ENCODE measurements around the gene TMEM63A.
A peak's percentile ranks its signal among the peaks of the same experiment; 100 is the strongest.

Gene TMEM63A

DNA sequence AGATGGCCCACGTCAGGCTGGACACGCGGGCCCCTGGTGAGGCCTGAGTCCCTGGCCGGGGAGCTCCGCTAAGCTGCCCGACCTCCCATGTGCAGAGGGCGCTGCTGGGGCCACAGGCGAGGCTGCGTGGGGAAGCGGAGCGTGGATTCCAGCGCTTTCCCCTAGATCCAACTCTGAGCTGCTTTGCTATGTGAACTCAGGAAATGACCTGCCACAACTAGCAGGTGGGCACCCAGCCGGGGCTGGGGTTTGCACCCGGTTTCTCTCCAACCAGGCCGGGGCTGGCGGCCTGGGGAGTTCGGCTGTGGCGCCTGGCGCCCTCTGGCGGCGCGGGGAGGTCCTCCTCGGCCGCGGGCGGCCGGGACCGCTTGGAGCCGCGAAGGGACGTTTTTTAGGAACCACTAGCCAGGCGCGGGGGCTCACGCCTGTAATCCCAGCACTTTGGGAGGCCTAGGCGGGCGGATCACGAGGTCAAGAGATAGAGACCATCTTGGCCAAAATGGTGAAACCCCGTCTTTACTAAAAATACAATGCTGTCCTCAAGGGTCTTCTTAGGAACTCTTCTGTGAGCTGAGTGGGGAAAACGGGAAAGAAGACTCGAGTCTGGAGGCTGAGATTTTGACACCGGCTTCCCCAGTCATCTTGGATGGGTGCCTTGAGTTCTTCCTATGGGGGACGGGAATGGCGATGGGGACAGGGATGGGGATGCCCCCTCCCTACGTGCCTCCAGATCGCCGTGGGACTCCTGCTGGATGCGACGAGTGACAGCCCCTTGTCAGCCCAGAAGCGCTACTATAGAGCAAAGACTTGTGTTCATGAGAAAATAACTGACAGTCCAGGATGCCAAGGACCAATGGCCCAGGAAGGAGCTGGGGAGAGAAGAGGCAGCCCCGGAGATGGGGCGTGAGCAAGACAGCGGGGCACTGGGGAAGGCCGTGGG, 29.3 kb upstream of the TMEM63A start:
- DNase-seq (ENCODE audit: extremely low spot score): no peak
- POLR2A ChIA-PET: interaction anchor here (0.8 kb wide), 1 partner anchor 12 kb away, joined by 4 read pairs; the partner anchor contains the start of gene PYCR2
- CTCF ChIA-PET: interaction anchor here (0.9 kb wide), 1 partner anchor 12 kb away, joined by 3 read pairs; no protein-coding TSS in a partner anchor
- TF ChIP-seq LEF1 (IDR thresholded peaks at IDR 0.05; ENCODE audit: borderline replicate concordance) (0 out of 2 replicates have a peak, but pooled peaks have one; percentile 36), NFRKB (IDR thresholded peaks at IDR 0.05) (no peak), FOXM1 (IDR thresholded peaks at IDR 0.05; ENCODE audit: borderline replicate concordance) (no peak), SP1 (IDR thresholded peaks at IDR 0.05) (no peak), BHLHE40 (IDR thresholded peaks at IDR 0.05; ENCODE audit: borderline replicate concordance) (no peak), SUZ12 (IDR thresholded peaks at IDR 0.05) (no peak), L3MBTL2 (conservative IDR thresholded peaks at IDR 0.05) (no peak)

DNA sequence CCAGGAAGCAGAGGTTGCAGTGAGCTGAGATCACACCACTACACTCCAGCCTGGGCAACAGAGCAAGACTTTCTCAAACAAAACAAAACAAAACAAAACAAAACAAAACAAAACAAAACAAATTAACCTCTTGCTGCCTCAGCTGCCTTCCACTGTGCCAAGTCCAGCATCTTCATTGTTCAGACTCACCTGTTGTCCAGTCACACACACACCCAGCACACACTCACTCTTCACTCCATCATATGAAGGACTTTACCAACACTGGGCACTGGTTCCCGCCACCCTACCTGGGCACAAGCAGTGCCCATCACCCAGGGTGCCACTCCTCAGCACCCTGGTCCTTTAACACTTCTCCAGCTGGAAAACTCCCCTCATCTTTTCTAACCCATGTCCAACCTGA, 27.3 kb upstream of the TMEM63A start:
- ChIA-PET POLR2A (interaction anchor here (2.4 kb wide), 1 partner anchor 14 kb away, joined by 7 read pairs; the partner anchor contains the start of gene PYCR2), CTCF (interaction anchor here (0.6 kb wide), 1 partner anchor 16 kb away, joined by 4 read pairs; no protein-coding TSS in a partner anchor)
- TF ChIP-seq FOXM1 (IDR thresholded peaks at IDR 0.05; ENCODE audit: borderline replicate concordance) (no peak), TARDBP (IDR thresholded peaks at IDR 0.05) (no peak), CTBP1 (IDR thresholded peaks at IDR 0.05; ENCODE audit: borderline replicate concordance) (no peak)

DNA sequence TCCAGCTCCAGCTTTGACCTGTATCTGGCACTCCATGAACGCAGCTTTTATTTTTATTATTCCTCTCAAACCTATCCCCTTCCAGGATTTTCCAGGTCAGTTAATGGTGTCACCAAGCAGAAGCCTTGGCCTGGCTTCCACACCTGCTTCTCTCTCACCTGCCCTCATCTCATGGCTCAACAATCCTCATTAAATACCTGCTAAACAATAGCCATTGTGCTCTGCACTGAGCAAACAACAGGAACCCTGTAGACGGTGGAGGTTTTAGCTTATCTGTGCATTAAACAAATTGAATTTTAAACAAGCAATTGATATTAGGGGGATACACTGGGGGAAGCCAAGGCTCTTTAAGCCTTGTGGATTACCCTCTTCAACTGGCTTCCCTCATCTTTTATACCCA, 26.6 kb upstream of the TMEM63A start:
- POLR2A ChIA-PET: interaction anchor here (2.4 kb wide), 1 partner anchor 15 kb away, joined by 7 read pairs; the partner anchor contains the start of gene PYCR2

More for the DNA sequence above, 27.3 kb upstream of the TMEM63A start:
- DNase-seq (ENCODE audit: extremely low spot score): no peak

DNA sequence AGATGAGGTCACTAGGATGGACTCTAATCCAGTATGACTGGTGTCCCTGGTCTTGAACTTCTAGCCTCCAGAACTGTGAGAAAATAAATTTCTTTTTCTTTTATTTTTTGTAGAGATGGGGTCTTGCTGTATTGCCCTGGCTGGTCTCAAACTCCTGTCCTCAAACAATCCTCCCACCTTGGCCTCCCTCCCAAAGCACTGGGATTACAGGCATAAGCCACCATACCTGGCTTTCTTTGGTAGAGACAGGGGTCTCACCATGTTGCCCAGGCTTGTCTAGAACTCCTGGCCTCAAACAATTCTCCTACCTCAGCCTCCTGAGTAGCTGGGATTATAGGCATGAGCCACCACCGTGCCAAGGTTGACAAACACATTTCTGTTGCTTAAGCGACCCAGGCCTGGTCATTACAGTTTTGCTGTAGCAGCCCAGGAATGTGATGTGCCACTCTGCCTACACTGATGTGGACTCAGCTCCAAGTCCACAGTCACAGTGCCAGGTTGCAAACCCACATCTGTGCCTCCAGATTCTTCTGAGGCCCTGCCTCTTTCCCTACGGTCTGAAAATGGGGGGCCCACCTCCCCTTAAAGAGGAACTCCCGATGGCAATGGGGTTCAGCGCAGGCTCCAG, 25.9 kb upstream of the TMEM63A start:
- ChIA-PET POLR2A (interaction anchor here (2.4 kb wide), 1 partner anchor 16 kb away, joined by 7 read pairs; the partner anchor contains the start of gene PYCR2), CTCF (no interaction called here)
- no peak for DNase-seq (ENCODE audit: extremely low spot score)
- TF ChIP-seq FOXA1 (IDR thresholded peaks at IDR 0.05) (no peak), SP1 (IDR thresholded peaks at IDR 0.05) (no peak), BHLHE40 (IDR thresholded peaks at IDR 0.05; ENCODE audit: borderline replicate concordance) (no peak), LEF1 (IDR thresholded peaks at IDR 0.05; ENCODE audit: borderline replicate concordance) (no peak), ARNT (IDR thresholded peaks at IDR 0.05) (no peak), CTBP1 (IDR thresholded peaks at IDR 0.05; ENCODE audit: borderline replicate concordance) (no peak), L3MBTL2 (conservative IDR thresholded peaks at IDR 0.05) (no peak), FOXM1 (IDR thresholded peaks at IDR 0.05; ENCODE audit: borderline replicate concordance) (no peak), HDGF (IDR thresholded peaks at IDR 0.05; ENCODE audit: borderline replicate concordance) (no peak), FOXK2 (IDR thresholded peaks at IDR 0.05) (no peak), TARDBP (IDR thresholded peaks at IDR 0.05) (no peak), ZNF384 (IDR thresholded peaks at IDR 0.05) (no peak), ELF4 (IDR thresholded peaks at IDR 0.05) (no peak), SUZ12 (IDR thresholded peaks at IDR 0.05) (no peak), NFRKB (IDR thresholded peaks at IDR 0.05) (no peak)
- TF ChIP-seq, protein P1, sequence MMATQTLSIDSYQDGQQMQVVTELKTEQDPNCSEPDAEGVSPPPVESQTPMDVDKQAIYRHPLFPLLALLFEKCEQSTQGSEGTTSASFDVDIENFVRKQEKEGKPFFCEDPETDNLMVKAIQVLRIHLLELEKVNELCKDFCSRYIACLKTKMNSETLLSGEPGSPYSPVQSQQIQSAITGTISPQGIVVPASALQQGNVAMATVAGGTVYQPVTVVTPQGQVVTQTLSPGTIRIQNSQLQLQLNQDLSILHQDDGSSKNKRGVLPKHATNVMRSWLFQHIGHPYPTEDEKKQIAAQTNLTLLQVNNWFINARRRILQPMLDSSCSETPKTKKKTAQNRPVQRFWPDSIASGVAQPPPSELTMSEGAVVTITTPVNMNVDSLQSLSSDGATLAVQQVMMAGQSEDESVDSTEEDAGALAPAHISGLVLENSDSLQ (IDR thresholded peaks at IDR 0.05): no peak

More for the DNA sequence above, 26.6 kb upstream of the TMEM63A start:
- no peak for DNase-seq (ENCODE audit: extremely low spot score)
- CTCF ChIA-PET: no interaction called here
- TF ChIP-seq ARNT (IDR thresholded peaks at IDR 0.05) (no peak), FOXM1 (IDR thresholded peaks at IDR 0.05; ENCODE audit: borderline replicate concordance) (no peak), NFRKB (IDR thresholded peaks at IDR 0.05) (no peak), HDGF (IDR thresholded peaks at IDR 0.05; ENCODE audit: borderline replicate concordance) (no peak), SUZ12 (IDR thresholded peaks at IDR 0.05) (no peak), L3MBTL2 (conservative IDR thresholded peaks at IDR 0.05) (no peak)

DNA sequence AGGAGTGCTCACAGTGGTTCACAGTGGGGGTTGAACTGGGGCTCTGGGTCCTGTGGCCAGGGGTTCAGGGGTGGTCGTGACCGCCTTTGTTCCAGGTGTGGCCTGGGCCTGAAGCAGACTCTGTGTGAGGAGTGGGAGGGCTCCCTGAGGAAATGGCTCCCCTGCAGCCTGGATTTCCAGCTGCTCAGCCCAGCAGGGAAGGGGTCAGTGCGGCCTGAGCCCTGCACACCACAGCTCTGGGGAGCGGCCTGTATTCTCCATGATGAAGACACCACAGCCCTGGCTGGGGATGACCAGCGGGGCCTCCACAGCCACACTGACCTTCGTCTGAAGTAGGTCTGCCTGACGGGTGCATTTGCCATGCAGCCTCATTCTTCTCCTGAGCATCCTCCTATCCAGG, 25.2 kb upstream of the TMEM63A start:
- no peak for DNase-seq (ENCODE audit: extremely low spot score)
- ChIA-PET POLR2A (interaction anchor here (1.2 kb wide), 1 partner anchor 27 kb away, joined by 3 read pairs; no protein-coding TSS in a partner anchor), CTCF (no interaction called here)
- TF ChIP-seq LEF1 (IDR thresholded peaks at IDR 0.05; ENCODE audit: borderline replicate concordance) (no peak), L3MBTL2 (conservative IDR thresholded peaks at IDR 0.05) (no peak), SP1 (IDR thresholded peaks at IDR 0.05) (no peak)

DNA sequence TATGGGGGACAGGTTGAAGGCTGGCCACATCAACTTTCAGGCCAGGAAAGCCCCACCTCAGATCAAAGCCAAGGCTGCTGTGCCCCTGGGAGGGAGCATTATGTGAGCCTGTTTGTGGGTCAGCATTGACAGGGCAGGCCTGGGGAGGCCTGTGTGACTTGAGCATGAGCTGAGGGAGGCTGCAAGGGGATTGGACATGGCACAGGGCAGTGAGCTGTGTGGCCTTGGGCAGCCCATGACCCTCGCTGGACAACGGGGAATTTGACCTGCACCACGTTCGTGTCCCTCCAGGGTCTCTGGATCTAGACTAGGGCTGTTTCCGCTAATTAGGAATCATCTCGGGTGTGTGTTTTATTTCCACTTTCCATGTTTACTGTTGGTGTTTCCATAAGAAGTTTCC, 24.3 kb upstream of the TMEM63A start:
- ChIA-PET CTCF (no interaction called here), POLR2A (interaction anchor here (1.1 to 2.7 kb wide), 4 partner anchors 18 to 26 kb away, joined by 3 to 16 read pairs (median 4); partner anchors contain the start of genes PYCR2 and TMEM63A)
- no peak for DNase-seq (ENCODE audit: extremely low spot score)
- no peak for TF ChIP-seq LEF1 (IDR thresholded peaks at IDR 0.05; ENCODE audit: borderline replicate concordance)
- TF ChIP-seq ARNT (IDR thresholded peaks at IDR 0.05): no peak
- no peak for TF ChIP-seq NFRKB (IDR thresholded peaks at IDR 0.05)
- TF ChIP-seq CTBP1 (IDR thresholded peaks at IDR 0.05; ENCODE audit: borderline replicate concordance): no peak
- TF ChIP-seq ELF4 (IDR thresholded peaks at IDR 0.05): no peak
- TF ChIP-seq ZNF384 (IDR thresholded peaks at IDR 0.05): no peak
- TF ChIP-seq TARDBP (IDR thresholded peaks at IDR 0.05): no peak
- no peak for TF ChIP-seq BHLHE40 (IDR thresholded peaks at IDR 0.05; ENCODE audit: borderline replicate concordance)
- TF ChIP-seq FOXK2 (IDR thresholded peaks at IDR 0.05): no peak
- TF ChIP-seq SP1 (IDR thresholded peaks at IDR 0.05): no peak

DNA sequence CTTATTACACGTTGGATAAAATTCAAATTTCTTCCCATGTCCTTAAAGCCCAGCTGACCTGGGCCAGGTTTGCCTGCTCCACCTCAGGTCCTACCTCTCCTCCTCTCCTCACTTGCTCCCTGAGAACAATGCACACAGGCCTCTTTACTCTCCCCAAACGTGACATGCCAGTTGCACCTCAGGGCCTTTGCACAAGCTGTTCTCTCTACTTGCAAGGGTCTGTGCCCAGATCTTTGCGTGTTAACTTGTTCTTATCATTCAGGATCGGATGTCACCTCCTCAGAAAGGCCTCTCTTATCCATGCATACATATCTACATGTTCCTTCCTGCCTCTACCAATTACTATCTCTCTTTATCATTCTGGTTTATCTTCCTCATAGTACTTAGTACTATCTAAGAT, 21.4 kb upstream of the TMEM63A start:
- POLR2A ChIA-PET: interaction anchor here (3.6 kb wide), 1 partner anchor 22 kb away, joined by 11 read pairs; the partner anchor contains the start of gene TMEM63A

More for the DNA sequence above, 21.4 kb upstream of the TMEM63A start:
- DNase-seq (ENCODE audit: extremely low spot score): no peak
- CTCF ChIA-PET: no interaction called here
- TF ChIP-seq TARDBP (IDR thresholded peaks at IDR 0.05) (no peak), FOXM1 (IDR thresholded peaks at IDR 0.05; ENCODE audit: borderline replicate concordance) (no peak), SP1 (IDR thresholded peaks at IDR 0.05) (no peak), ELF4 (IDR thresholded peaks at IDR 0.05) (no peak), L3MBTL2 (conservative IDR thresholded peaks at IDR 0.05) (no peak), HDGF (IDR thresholded peaks at IDR 0.05; ENCODE audit: borderline replicate concordance) (no peak), ARNT (IDR thresholded peaks at IDR 0.05) (no peak)

All from HEK293T (cell line).